Hematopoietic multipotent progenitor cell treated with erythropoietin and hydrocortisone succinate and interleukin-3 and kit ligand, for 4 days (in vitro differentiated cells): ENCODE results near the gene SNCA.

Source experiments
- DNase-seq: peaks from one replicate; pipeline ENCODE4 v3.0.0-alpha.2; 2015

The SNCA gene

DNA sequence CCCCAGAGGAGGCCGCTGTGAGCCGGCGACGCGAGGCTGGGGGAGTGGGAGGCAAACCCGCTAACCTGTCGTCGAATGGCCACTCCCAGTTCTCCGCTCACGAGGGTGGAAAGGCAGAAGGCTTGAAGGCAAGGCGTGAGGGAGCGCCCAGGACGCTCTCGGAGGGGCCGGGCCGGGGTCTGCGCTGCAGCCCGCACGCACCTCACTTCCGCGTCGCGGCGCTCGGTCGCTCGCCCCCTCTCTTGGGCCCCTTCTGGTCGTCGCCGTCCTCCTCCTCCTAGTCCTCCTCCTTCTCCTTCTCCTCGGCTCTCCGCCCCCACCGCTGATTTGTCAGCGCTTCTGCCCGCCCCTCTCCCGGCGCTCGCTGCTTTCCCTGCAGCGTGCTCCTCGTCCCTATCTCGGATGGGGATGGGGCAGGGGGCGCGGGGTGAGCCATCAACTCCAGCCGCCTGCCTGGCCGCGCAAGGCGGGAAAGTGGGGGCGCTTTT is at the start of gene SNCA:
SNCA (minus strand) TSS at position 265 of the 488 bp plus-strand sequence. CDS start 1,494 bp downstream, outside the sequence.
- DNase-seq: peak; percentile 93

DNA sequence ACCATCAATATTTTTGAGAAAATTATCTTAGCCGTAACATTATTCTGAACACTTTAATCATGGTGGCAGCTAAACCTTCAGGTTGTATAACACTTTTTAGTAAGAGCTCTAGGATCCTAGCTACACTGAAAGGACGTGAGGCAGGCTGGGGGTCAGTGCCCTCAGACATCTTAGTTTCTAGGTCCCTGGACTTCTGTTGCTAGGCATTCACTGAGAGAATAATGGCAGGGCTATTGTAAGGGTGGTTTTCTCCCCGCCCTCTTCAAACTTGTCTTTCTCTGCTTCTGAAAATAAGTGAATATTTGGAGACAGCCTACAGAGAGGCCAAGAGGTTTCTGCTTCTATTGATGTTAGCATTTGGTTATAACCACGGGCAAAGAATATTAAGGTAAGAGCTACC is 42.3 kb upstream of the SNCA start:
- no peak for DNase-seq

GRCh38 chr4:89878611-89879010 is 41.6 kb upstream of the SNCA start:
- DNase-seq: peak; percentile 44

GRCh38 chr4:89876548-89876947 is 39.6 kb upstream of the SNCA start:
- no peak for DNase-seq

DNA sequence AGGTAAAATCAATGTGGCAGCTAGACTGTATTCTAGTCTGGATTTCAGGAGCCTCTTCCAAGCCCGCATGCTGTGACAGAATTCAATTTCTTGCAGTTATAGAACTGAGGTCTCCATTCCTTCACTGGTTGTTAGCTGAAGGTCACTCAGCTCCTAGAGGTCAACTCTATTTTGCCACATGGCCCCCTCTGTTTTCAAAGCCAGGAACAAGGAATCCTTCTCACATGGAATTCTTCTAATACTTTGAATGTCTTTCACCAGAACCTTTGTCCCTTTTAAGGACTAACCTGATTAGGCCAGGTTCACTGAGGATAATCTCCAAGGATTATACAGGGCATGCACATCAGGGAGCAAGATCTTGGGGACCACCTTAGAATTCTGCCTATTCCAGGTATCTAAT is 34.2 kb upstream of the SNCA start:
- DNase-seq: no peak

DNA sequence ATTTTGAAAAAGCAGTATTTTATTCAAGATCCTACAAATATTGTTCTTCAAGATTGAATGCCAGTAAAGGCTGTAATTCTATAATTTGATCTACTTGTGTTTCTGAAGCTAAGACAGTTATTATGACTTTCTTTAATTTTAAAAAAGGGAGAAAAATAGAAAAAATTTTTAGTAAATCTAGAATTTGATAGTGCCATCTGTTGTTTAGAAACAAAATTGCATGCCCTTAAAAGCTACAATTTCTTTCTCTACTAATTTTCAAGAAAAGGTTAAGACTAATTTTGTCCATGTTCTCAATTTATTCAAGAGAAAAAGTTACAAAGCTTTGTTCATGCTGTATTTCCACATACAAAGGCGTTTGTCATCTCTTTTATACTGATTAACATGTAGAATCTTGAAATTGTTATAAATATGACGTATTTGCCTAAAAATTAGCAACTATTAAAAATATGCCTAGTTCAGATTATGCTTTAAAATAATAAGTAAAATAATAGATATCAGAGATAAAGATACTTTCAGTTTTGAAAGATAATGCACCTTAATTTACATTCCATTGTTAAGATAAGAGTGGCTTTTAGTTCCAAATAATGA is 32.1 kb upstream of the SNCA start:
- peak; percentile 50 for DNase-seq

- DNase-seq: no peak
These were observed 31.3 kb upstream of the SNCA start for GRCh38 chr4:89868276-89868675.

DNA sequence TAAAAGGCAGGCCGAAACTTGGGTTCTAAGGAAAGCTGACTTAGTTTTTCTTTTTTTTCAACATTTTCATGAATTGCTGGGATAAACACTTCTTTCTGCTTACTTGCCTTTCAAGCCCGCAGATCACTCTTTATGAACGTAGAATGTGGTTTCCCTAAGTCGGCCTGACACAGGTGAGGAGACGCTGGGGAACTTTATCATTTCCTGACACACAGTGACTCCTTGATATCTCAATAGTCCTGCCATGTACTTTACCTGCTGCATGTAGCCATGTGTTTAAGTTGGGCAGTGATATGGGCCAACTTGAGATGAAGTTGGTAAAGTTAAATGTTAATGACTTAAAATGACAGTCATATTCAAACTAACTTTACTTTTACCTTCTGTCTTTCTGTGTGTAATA is 26.6 kb upstream of the SNCA start:
- DNase-seq: peak; percentile 67

- DNase-seq: no peak
These were observed 24.0 kb upstream of the SNCA start for GRCh38 chr4:89860971-89861370.

DNA sequence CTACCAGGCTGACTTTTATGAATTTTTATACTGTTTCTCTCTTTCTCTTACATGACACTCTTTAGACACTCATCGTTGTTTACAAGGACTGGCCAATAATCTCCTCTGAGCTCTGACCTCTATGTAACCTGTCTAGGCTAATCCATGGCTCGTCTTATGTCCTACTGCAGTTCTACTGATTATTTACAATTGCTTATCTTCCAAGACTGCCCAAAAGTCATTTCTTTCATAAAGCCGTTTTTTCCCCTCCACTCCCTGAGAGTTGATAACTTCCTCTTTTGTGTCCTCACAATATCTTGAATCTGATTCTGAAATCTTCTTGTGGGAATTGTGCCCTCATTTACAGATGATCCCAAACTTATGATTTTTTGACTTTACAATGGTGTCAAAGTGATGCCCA is 18.3 kb upstream of the SNCA start:
- DNase-seq: peak; percentile 72

DNA sequence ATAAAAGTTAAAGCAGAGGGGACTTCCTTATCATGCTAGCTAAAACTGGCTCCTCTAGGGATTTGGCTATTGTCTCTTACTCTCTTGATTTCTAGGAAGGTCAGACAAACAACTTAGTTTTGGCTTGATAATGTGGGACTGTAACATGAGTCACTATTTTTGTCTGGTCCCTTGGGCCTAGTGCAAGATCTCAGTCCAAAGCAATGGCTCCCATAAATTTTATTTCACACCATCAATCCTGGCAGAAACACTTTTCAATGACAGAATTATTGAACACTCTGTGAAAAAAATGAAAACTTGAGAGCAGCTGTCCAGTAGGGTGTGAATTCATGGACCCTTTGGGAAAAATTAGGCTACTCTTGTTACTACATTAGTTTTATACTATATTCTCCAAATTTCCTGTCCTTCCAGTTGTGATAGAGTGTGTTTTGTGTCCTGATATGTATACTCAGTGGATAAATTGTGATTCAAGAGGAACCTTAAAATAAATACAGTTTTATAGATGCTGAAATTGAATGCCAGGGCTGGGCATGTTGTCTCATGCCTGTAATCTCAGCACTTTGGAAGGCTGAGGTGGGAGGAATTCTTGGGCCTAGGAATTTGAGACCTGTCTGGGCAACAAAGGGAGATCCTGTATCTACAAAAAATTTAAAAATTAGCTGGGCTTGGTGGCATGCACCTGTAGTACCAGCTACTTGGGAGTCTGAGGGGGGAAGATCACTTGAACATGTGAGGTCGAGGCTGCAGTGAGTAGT is 10.8 kb upstream of the SNCA start:
- no peak for DNase-seq

DNA sequence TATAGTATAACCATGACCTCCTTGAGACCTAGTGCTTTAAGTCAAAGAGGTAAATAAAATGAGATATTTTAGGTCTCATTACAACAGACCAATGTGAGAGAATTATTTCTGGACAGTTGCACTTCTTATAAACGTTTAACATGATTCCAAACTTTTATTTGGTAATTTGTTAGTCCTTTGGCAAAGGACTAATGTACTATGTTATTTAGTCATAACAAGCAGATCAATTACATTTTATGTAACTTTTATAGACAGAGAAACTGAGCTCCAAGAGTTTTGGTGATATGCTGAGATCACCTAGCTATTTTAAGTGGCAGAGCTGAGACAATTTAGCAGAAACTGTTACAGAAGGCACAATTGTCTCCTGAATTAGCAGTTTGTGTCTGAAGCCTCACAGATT is 2.6 kb upstream of the SNCA start:
- DNase-seq: no peak

DNA sequence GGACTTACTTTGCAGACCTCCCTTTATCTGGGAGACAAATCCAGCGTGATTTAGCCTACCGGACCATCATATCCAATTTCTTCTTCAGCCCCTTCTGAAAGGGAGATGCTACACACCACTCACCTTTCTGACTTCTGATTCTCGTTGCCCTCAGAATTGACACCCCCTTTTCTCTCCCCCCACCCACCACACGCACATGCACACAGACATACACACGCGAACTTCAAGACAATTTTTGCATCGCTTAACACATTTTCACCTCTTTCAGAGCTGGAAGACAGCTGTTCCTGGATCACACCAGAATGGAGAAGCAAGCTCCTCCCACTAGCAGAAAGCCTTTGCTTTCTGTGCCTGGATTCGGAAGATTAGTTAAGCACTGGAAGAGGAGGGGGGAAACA is 1.0 kb upstream of the SNCA start:
- DNase-seq: peak; percentile 82

DNA sequence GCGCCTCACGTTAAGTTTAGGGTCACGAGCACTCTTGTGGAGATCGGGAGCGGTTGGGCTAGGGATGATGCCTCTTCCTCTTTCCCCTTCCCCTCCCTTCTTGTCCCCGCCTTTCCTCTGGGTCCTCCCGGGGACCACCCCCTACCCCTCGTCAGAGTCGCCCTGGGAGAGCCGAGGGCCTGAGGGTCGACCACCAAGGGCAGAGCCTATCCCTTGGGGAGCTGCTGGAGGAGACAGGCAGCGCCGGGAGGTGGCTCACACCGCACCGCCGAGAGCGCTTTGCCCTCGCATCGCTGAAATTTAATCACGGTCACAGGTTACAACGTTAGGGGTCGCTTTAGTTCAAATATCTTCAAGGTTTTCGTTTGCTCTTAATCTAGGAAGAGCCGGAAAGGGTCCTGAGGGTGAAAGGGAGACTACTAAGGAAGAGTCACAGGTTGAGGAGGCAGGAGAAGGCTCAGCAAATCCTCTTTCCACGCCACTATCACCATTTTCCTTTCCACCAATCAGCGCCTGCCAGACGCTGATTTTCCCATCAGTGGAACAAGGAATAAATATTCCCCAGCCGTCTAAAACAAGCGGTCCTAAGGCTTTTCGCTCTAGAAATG is 528 bp upstream of the SNCA start:
- DNase-seq: peak; percentile 85

GRCh38 chr4:89836031-89836745 is 773 bp downstream of the SNCA start:
- DNase-seq: peak; percentile 93

DNA sequence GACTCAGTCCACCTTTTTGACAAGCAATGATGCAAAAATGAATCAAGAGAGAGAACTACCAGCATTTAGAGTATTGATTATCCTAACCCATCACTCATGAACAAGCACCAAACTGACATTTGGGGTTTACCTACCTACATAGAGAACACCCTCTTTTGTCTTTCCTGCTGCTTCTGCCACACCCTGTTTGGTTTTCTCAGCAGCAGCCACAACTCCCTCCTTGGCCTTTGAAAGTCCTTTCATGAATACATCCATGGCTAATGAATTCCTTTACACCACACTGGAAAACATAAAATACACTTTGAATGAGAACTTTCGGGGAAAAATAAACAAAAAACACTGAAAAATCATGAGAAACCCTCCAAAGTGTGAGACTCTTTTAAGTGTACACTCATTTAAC is 1.5 kb downstream of the SNCA start:
- no peak for DNase-seq

- no peak for DNase-seq
These were observed 2.3 kb downstream of the SNCA start for GRCh38 chr4:89834486-89835209.

DNA sequence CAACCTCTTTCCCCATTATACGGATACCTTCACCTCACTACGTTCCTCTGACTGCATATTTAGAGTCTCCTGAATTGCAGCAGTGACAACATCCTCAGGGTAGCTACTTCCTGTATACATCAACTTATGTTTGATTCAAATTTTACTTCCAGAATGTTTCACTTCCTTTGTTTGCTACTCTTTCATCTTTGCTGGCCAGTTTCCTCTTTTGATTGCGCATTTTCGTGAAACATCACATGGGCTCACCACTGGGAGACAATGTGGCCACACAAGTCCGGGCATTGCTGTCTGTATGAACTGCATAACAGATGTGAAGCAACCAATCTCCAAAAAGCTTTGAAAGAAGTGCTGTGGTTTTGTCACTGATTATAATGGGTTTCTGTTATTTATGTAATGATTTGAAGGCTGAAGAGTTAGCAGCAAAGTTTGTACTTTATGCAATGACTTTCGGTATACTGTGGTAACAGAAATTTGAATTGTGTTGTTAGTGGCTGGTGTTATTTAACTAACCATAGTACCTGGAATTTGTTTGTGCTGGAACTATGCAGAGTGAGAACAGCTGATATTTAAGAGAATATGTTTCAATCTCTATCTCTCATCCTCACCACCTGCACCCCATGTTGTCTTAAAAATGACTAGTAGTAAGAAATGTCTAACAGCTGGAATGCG is 7.4 kb downstream of the SNCA start:
- DNase-seq: peak; percentile 91

DNA sequence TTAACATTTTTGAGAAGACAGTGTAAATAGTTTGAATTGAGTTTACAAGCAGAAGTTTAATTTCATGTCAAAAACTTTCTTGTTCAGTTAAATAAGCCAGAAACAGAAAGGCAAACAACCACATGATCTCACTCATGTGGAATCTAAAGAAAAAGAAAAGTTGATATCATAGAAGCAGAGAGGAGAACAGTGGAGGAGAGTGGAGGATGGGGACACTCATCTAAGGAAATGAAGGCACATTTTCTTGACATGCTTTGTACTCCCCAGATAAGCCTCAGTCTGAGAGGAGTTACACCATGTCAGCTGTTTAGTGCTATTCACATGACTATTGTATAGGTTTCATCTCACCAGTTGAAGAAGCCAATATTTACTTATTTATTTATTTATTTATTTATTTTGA is 13.5 kb downstream of the SNCA start:
- peak; percentile 64 for DNase-seq

- DNase-seq: no peak
These were observed 15.3 kb downstream of the SNCA start for GRCh38 chr4:89821612-89822011.

DNA sequence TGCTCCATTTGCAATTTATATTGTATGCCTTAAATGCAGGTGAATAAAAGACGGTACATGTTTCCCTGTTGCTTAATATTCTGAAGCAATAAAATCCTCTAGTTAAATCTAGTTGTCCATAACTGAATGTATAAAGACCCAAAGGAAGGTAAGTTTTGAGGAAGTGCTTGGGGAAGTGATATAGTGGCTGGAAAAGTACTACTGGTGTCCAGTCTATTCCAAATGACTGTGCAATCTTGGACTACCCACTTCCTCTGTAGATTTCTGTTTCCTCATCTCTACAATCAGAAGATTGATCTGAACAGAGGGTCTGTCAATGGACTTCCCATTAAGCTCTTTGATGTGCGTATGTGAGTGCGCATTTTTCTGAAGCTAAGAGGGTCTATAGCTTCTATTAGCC is 17.0 kb downstream of the SNCA start:
- no peak for DNase-seq

DNA sequence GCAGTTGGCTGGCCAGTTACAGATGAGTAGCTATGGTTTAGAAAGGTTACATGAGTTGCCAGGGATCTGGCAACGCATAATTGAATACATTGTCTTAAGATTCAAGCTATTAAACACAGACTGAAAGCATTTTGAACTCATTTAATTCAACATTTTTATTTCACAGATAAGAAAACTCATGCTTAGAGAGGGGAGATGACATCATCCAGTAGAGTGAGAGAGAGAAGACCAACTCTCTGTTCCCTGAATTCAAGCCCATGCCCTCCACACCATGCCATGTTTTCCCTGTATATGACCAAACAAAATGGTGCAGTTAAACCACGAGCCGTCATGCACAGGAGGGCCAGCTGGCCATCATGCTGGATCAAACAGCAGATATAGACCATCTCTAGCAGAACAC is 22.6 kb downstream of the SNCA start:
- DNase-seq: no peak
